Activated CD8-positive, alpha-beta memory T cell treated with anti-CD3 and anti-CD28 coated beads, Interleukin-2, amount 50 U/mL, for 4 hours (primary cell): ENCODE results near the gene C11orf91.
"Not testable (repeated sequence)": the region's sequence is repeated elsewhere in the genome, so short reads cannot be mapped to it uniquely, and the experiment has no call there.

Source experiments
- DNase-seq: peaks from one replicate; pipeline ENCODE4 v3.0.0-alpha.2; 2020

The C11orf91 gene

DNA sequence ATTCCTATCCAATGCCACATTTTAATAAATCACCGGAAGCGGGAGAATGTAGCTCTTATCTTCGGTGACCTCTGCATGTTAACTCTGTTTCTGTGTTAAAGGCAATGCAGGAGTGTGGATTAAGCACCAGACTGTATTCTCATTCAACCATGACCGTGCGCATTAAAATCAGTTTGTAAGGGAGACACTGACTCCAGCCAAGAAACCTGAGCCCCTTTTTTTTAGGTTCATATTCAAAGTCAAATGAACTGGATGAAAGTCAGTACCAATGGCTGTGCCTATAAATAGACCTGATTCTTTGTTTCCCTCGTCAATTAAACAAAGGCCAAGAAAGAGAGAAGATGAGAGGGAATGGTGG is 32.2 kb downstream of the C11orf91 start:
- no peak for DNase-seq

DNA sequence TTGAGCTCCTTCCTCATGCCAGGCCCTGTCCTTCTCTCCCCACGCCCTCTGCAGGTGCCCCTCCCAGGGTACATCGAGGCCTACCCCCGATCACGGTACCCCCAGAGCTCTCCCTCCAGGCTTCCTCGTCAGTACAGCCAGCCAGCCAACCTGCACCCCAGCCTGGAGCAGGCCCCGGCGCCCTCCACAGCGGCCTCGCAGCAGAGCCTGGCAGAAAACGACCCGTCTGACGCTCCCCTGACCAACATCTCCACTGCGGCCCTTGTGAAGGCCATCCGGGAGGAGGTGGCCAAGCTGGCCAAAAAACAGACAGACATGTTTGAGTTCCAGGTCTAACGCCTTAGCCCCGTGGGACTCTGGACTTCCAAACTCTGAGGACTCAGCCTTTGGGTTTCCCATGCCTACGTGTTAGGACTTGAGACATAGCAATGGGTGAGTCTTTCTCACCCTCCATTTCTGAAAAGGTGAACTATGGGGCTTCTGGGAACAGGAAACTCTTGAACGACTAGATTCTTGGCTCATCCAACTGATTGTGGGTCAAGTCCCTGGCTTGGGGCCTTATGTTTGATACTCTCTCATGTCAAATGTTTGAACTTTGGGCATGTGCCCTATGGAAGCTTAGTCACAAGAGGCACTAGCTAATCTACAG is 32.7 kb downstream of the C11orf91 start:
- DNase-seq, result no peak

- no peak for DNase-seq
Observed at GRCh38 chr11:33665350-33666106, 35.1 kb downstream of the C11orf91 start.

- DNase-seq, result no peak
Observed at GRCh38 chr11:33664827-33665226, 35.8 kb downstream of the C11orf91 start.

DNA sequence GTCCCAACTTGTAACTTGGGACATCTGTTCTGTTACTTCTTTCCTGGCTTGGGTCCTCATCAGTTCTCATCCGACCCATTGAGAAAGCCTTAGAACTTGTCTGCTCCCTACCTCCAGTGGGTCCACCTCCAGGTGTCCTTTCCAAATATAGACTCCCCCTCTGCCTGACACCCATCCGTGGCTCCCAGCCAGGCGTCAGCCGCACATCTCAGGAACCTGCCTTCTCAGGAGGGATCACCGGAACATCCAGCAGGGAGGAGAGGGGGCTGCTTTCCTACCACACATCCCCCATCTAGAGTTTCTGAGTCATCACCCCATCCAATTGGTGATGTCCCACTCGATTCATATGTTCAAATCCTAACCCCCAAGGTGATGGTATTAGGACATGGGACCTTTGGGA is 36.5 kb downstream of the C11orf91 start:
- no peak for DNase-seq

GRCh38 chr11:33663121-33663520 is 37.5 kb downstream of the C11orf91 start:
- no peak for DNase-seq

- not testable (repeated sequence) for DNase-seq
Observed at GRCh38 chr11:33661526-33661925, 39.1 kb downstream of the C11orf91 start.

DNA sequence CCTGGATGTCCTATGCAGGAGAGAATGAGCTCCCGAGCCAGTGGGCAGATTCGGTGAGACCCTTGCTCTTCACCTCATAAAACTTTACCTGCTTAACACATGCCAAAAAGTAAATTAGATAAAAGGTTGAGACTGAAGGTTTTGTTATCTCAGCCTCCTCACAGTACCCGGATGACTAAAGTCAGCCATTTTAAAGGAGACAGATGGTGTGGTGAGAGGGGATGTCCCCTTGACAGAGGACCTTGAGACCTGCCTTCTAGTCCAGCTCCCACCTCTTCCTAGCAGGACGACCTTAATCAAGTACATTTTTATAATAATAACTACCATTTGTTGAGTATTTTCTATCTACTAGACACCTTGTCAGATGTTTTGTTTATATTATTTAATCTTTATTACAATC is 39.7 kb downstream of the C11orf91 start:
- DNase-seq, result no peak

DNA sequence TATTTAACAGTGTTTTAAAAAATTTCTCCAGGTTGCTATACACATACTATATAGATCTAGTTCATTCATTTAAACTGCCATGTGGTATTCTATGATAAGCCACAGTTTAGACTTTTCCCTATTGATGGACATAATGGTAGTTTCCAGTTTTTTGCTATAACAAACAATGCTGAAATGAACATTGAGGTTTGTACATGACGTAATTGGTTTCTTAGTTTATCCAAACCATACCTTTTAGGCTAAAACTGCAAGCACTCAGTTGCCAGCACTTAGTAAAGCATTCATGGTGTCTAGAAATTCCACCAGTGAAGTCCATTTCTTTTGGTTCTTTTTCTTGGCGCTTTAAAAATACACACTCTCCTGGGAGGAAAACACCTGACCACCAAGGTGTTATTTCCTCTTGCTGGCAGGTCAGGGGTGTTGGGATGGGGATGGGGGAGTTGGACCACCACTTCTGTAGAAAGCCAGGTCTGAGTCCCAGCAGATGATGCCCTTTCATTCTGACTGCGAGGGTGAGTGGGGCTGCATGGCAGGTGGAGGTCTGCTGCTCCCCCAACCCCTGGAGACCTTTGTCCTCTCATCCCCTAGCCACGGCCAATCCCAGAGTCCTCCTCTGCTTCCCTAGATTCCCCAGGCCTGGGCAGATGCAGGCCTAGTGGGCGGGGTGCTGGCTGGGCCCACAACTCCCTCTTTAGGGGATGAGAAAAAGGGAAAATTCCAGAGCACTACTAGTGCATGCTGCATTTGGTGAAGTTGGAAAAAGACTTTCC is 41.1 kb downstream of the C11orf91 start:
- DNase-seq, result no peak

DNA sequence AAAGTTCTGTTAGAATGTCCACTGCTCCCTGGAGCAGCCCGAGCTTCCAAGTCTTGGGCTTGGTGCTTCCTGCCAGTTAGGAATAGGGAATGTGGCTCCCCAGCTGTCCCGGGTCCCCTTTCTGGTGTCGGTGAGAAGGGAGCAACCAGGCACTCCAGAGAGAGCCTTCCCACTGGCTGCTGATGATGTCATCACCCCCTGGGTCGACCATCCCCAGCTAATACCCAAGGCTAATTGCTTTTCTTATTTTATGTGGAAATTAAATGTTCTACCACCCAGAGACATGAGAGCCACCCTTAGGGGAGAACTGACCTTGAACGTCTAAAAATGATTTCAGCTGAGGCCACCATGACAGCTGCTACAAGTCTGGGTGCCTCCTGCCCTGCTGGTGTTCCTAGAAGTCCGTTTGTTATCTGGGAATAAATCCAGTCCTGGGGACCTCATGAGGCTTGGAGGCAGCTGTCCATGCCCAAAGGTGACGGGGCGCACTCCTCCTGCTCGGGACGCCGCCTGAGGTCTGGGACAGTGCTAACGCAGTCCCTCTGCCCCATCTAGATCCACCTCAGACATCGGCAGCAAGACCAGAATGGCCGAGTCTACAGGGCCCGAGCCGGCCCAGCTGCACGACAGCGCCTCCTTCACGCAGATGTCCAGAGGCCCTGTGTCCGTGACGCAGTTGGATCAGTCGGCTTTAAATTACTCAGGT is 42.3 kb downstream of the C11orf91 start:
- DNase-seq, result no peak

DNA sequence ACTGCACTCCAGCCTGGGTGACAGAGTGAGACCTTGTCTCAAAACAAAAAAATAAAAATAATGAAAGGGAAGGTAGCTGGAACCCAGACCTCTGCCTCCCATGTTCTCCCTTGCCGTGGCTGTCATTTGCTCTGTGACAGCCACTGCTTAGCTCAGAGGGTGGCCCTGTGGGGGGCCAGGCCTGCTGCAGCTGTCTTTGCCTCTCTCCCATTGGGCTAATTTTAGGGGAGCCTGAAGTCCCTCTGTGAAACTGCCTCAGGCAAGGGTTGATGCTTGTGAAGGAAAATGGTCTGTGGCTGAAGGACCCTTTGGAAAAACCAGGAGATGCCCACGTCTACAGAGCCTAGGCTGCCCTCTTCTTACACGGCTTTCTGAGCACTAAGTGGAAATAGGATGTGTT is 42.9 kb downstream of the C11orf91 start:
- no peak for DNase-seq

- no peak for DNase-seq
Observed at GRCh38 chr11:33656768-33657167, 43.9 kb downstream of the C11orf91 start.

DNA sequence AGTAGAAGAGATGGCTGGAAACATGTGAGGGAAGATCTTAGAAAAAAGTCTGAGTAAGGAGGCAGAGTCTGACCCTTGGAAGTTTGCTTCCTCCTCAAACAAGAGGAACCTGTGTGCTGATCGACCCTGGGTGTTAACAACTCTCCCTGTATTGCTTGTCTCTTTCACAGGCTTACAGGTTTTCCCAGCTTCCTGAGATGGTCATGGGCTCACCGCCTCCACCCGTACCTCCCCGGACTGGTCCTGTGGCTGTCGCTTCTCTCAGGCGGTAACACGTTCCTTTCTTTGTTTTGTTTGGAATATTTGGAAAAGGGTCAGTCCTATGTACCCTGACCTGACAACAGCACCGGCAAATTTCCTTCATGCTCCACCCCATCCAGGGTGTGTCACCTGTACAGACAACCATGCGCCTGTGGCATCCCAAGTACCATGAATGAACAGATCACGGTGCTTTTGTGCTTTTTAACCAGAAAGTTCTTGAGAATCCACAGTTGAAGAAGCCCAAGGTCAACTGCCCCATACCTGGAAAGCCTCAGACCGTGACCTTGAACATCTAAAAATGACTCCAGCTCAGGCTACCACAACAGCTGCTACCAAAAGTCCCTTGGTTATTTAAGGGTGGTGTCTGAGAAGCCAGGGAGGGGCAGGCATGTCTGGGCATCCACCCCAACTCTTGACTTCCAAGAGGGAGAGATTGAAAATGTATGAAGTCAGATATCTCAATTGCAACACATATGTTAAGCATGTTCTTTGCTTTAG is 44.6 kb downstream of the C11orf91 start:
- DNase-seq, result no peak

- DNase-seq, result no peak
Observed at GRCh38 chr11:33654594-33654993, 46.0 kb downstream of the C11orf91 start.

- DNase-seq, result no peak
Observed at GRCh38 chr11:33652930-33653329, 47.7 kb downstream of the C11orf91 start.

GRCh38 chr11:33652431-33652830 is 48.2 kb downstream of the C11orf91 start:
- no peak for DNase-seq

DNA sequence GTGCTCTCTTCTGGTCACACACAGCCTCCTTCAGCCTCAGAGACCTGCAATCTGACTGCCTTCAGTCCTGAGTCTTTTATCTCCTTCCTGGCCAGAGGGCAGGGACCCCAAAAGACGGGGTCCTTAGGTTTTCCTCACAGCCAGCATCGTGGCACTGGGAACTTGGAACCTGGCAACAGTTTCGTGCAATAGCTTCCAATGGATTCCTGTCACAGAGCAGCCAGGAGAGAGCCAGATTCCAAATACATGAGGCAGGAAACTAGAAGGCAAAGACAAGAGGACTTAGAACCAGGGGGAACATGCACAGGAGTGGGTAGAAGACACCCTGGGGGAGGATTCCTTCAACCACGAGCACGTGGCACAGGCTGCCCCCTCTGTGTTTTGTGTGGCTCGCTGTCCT is 48.6 kb downstream of the C11orf91 start:
- no peak for DNase-seq

DNA sequence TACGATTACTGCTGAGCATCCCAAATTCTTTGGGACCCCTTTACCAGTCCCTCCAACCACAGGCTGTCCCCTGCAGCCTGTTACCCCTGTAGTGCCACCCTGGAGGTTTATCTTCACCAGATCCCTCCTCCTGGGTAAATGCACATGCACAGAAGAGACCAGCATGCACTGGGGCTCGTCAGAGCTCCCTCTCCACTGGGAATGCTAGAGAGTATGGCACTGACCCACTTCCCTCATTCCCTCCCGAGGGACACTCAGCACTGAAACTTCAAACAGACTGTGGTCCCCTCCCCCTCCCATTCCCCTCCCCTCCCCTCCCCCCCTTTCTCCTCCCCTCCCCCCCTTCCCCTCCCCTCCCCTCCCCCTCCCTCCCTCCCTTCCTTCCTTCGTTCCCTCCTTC is 49.1 kb downstream of the C11orf91 start:
- DNase-seq, result no peak

DNA sequence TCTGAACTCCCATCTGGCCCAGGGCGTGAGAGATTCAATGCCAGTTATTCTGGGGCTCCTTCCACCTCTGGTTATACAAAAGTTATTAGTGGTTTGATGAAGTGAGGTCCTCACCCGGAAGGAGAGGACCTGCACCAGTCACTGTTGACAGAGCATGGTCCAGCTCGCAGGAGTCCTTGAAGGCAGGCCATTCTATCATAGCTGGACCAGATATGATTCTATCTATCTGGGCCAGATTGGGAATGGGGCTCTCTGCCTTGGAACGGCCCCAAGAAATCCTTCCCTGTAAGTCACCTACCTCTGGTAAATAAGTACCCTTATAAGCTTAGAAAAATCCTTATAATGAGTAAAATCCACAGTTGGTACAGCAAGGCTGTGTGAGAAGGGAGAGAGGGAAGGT is 50.7 kb downstream of the C11orf91 start:
- DNase-seq, result no peak
